ENCODE data around the gene MYO1A. TPM values are rescaled to one million over a fixed set of nuclear protein-coding genes. Genes with fewer than 3 reads are reported as not detected.
A peak's percentile ranks its signal among the peaks of the same experiment; 100 is the strongest.

The MYO1A gene
- total RNA-seq, 1 donor from 2014 or later = 0.40 TPM

DNA sequence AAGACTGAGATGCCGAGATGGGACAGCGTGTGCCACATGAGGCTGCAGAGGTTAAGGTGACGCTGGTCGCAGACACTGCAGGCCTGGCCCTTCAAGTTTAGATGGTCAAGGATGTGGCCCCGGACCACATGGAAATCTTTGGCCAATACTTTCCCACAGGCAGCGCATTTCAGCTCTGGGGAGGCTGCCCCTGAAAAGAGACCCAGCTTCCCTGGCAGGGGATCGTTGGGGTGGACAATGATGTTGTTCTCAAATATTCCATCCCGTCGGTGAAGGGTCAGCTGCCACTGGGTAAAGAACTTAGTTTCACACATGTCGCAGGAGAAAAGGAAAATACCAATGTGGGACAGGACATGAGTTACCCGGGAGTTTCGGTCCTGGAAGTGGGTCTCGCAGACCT, 46.5 kb downstream of the MYO1A start:
- Mint-ChIP-seq H3K27ac (ENCODE audit: unreplicated experiment) (no peak overlapping the region), H3K4me3 (peak overlapping the region; percentile 91), H3K27me3 (ENCODE audit: low read depth) (no peaks in the 10 kb centered on the region), H3K36me3 (ENCODE audit: low read depth) (peaks cover 15% of the 10 kb centered on the region), H3K4me1 (peaks cover 35% of the 10 kb centered on the region), H3K9me3 (no peaks in the 10 kb centered on the region)
- no peak for DNase-seq (ENCODE audit: low read depth, low spot score)
- TF ChIP-seq CTCF (conservative IDR thresholded peaks at IDR 0.05) = no peak

- Mint-ChIP-seq H3K4me3 (peak overlapping the region; percentile 70), H3K27ac (ENCODE audit: unreplicated experiment) (no peak overlapping the region), H3K9me3 (no peaks in the 10 kb centered on the region), H3K27me3 (ENCODE audit: low read depth) (no peaks in the 10 kb centered on the region), H3K4me1 (peaks cover 23% of the 10 kb centered on the region), H3K36me3 (ENCODE audit: low read depth) (peaks cover 17% of the 10 kb centered on the region)
- peak; percentile 79 for TF ChIP-seq CTCF (conservative IDR thresholded peaks at IDR 0.05)
- peak; percentile 62 for DNase-seq (ENCODE audit: low read depth, low spot score)
Measured at GRCh38 chr12:57001448-57001906, 48.5 kb downstream of the MYO1A start.

DNA sequence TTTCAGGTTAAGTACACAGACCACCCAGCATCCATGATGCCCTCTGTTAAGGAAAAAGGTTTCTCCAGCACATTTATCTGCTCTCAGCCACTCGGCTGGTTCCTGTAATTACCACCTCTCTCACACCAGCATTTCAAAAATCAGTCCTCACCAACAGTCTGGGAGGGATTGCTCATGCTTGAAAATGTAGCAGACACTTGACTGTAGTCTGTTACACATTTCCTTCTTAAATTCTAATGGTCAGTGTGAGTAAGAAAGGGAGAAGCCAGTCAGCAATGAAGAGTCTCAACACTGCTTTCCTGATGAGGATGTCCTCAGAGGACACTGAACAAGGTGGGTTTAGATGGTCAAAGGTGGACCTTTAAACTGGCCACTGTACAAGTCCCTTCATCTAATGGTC, 49.5 kb downstream of the MYO1A start:
- no peak overlapping the region for H3K4me3 Mint-ChIP-seq
- DNase-seq (ENCODE audit: low read depth, low spot score) = no peak
- no peaks in the 10 kb centered on the region for H3K9me3 Mint-ChIP-seq
- H3K27ac Mint-ChIP-seq (ENCODE audit: unreplicated experiment) = no peak overlapping the region
- TF ChIP-seq CTCF (conservative IDR thresholded peaks at IDR 0.05) = no peak
- H3K4me1 Mint-ChIP-seq = peaks cover 18% of the 10 kb centered on the region
- H3K27me3 Mint-ChIP-seq (ENCODE audit: low read depth) = no peaks in the 10 kb centered on the region
- peaks cover 22% of the 10 kb centered on the region for H3K36me3 Mint-ChIP-seq (ENCODE audit: low read depth)

GRCh38 chr12:56999456-56999855, 50.5 kb downstream of the MYO1A start:
- Mint-ChIP-seq H3K36me3 (ENCODE audit: low read depth) (peaks cover 22% of the 10 kb centered on the region), H3K9me3 (no peaks in the 10 kb centered on the region), H3K4me3 (peak overlapping the region; percentile 33), H3K27ac (ENCODE audit: unreplicated experiment) (no peak overlapping the region), H3K4me1 (peaks cover 12% of the 10 kb centered on the region), H3K27me3 (ENCODE audit: low read depth) (no peaks in the 10 kb centered on the region)
- DNase-seq (ENCODE audit: low read depth, low spot score) = no peak
- no peak for TF ChIP-seq CTCF (conservative IDR thresholded peaks at IDR 0.05)

DNA sequence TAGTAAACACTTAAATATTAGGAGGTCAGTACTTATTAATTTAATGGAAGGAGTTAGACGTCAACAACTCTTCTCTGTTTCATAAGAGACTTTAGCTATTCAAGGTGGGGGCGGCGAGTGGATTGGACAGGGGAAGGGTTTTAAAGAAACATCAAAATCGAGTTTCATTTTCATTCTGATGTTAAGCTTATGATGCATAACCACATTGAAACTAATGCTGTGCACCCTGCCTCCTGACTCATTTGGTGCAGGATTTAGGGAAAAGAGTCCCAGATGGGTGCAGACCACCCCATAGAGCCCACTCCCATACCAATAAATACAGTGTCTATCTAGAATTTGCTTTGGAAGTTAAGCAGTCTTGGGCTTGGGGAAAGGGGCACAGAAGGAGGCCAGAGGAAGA, 50.9 kb downstream of the MYO1A start:
- Mint-ChIP-seq H3K9me3 (no peaks in the 10 kb centered on the region), H3K27ac (ENCODE audit: unreplicated experiment) (no peak overlapping the region), H3K4me3 (peak overlapping the region; percentile 33), H3K27me3 (ENCODE audit: low read depth) (no peaks in the 10 kb centered on the region), H3K4me1 (peaks cover 12% of the 10 kb centered on the region), H3K36me3 (ENCODE audit: low read depth) (peaks cover 18% of the 10 kb centered on the region)
- no peak for TF ChIP-seq CTCF (conservative IDR thresholded peaks at IDR 0.05)
- no peak for DNase-seq (ENCODE audit: low read depth, low spot score)

DNA sequence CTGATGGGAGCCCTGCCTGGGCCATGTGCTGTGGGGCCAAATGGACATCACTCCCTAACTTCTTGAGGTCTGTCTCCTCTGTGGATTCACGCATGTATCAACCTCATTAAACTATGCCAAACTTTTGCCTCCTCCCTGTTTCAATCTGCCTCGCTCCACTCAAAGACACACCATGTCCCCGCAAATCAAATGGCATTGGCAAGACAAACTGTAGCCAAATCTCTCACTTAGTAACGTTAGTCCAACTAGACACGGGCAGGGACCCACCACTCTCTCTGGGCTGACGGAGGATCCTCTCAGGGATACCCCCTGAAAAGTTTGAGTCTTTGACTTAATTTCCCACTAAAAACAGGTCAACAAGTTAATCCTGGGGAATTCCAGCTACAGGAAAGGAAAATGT, 51.6 kb downstream of the MYO1A start:
- DNase-seq (ENCODE audit: low read depth, low spot score) = no peak
- no peak overlapping the region for H3K4me3 Mint-ChIP-seq
- H3K27ac Mint-ChIP-seq (ENCODE audit: unreplicated experiment) = peak overlapping the region; percentile 7
- H3K36me3 Mint-ChIP-seq (ENCODE audit: low read depth) = peaks cover 15% of the 10 kb centered on the region
- H3K4me1 Mint-ChIP-seq = peaks cover 12% of the 10 kb centered on the region
- no peak for TF ChIP-seq CTCF (conservative IDR thresholded peaks at IDR 0.05)
- H3K9me3 Mint-ChIP-seq = no peaks in the 10 kb centered on the region
- H3K27me3 Mint-ChIP-seq (ENCODE audit: low read depth) = no peaks in the 10 kb centered on the region

Measured in neural crest cell (in vitro differentiated cells).